ENCODE results near the gene KPNB1.

- TF ChIP-seq CTCF (IDR thresholded peaks at IDR 0.05) (no peak), EP300 (IDR thresholded peaks at IDR 0.05) (no peak)
Measured at GRCh38 chr17:47726796-47727703, 77.3 kb downstream of the KPNB1 start.
